HCEC 1CT (cell line): ENCODE results near the gene MRPL18.
"Not testable (repeated sequence)": the region's sequence is repeated elsewhere in the genome, so short reads cannot be mapped to it uniquely, and the experiment has no call there.

Experiments
- DNase-seq: peaks from one replicate; pipeline ENCODE4 v3.0.0-alpha.2; 2017

Gene MRPL18

DNA sequence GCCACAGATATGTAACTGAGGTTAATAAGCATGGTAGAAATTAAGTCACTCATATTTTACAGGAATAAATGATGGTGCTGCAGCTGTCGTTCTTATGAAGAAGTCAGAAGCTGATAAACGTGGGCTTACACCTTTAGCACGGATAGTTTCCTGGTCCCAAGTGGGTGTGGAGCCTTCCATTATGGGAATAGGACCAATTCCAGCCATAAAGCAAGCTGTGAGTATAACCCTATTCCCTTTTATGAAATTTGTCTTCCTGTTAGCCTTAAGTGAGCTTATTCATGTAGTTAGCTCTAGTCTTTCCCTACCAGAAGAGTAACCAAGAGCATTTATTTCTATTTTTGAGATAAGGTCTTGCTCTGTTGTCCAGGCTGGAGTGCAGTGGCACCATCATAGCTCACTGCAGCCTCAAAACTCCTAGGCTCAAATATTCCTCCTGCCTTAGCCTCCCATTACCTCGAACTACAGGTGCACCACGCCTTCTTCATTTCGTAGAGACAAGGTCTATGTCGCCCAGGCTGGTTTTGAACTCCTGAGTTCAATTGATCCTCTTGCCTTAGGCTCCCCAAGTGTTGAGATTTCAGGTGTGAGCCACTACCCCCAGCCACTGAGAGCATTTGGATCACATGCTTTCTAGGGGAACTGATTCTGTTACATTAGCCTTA, 12.9 kb upstream of the MRPL18 start:
- DNase-seq = no peak

DNA sequence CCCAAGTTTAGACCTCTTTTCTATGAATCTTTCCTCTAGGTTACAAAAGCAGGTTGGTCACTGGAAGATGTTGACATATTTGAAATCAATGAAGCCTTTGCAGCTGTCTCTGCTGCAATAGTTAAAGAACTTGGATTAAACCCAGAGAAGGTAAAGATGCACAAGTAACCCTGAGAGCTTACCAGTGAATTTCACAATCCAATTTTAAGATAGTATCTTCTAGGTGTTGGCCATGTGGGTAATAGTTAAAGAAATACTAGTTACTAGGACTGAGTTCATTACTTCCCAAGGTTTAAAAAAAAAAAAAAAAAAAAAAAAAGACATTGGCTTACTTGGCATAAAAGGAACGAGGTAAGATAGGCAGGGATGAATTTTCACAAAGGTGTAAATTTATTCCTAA, 12.1 kb upstream of the MRPL18 start:
- DNase-seq = no peak

DNA sequence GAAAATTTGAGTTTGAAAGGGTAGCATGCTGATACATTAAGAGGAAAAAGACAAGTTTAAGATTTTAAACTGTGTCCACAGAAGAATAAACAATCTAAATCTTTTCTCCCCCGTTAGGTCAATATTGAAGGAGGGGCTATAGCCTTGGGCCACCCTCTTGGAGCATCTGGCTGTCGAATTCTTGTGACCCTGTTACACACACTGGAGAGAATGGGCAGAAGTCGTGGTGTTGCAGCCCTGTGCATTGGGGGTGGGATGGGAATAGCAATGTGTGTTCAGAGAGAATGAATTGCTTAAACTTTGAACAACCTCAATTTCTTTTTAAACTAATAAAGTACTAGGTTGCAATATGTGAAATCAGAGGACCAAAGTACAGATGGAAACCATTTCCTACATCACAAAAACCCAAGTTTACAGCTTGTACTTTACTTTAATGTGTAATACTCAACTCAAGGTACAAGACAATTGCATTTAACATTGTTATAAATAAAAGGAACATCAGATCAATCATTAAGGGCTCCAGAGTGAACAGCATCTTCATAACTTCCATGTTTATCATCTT, 11.6 kb upstream of the MRPL18 start:
- no peak for DNase-seq

DNA sequence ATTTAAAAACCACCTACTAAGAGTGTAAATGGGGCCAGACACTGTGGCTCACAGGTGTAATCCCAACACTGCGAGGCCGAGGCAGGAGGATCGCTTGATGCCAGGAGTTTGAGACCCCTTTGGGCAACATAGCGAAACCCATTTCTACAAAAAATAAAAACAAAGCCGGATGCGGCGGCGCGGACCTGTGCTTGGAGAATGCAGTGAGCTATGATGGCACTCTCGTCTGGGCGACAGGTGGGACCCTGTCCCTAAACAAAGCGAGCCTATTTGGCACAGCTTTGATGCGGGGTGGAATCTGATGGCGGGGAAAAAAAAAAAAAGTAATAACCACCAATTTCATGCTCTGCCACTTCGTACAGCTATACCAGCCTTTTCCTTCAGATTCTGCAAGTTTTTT, 2.0 kb upstream of the MRPL18 start:
- no peak for DNase-seq

DNA sequence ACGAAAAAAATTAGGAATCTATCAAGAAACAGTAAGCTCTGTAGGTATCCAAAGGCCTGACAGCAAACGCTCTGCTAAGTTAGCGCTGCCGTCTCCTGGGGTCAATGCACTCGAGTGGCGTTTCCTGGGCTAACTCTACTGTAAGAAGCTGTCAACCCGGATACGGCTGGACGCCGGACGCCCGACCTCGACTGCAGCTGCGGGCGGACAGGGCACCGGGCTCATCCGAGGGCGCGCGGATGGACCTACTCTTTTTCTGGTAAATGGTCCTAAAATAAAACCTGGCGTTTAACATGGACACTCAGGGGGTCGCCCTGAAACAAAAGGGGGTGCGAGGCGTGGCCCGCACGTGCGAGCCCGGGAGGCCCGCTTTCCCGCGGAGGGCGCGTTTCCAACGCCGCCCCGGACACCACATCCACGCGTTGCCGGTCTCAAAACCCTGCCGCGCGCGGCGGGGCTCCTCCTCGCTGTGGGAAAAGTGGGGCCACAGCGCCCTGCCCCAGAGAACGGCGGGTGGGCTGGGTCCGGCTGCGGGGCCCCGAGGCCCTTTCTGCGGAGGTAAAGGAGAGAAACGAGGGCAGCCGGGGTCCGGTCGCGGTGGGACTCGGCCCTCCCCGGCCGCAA, 1.4 kb upstream of the MRPL18 start:
- DNase-seq = peak; percentile 36

DNA sequence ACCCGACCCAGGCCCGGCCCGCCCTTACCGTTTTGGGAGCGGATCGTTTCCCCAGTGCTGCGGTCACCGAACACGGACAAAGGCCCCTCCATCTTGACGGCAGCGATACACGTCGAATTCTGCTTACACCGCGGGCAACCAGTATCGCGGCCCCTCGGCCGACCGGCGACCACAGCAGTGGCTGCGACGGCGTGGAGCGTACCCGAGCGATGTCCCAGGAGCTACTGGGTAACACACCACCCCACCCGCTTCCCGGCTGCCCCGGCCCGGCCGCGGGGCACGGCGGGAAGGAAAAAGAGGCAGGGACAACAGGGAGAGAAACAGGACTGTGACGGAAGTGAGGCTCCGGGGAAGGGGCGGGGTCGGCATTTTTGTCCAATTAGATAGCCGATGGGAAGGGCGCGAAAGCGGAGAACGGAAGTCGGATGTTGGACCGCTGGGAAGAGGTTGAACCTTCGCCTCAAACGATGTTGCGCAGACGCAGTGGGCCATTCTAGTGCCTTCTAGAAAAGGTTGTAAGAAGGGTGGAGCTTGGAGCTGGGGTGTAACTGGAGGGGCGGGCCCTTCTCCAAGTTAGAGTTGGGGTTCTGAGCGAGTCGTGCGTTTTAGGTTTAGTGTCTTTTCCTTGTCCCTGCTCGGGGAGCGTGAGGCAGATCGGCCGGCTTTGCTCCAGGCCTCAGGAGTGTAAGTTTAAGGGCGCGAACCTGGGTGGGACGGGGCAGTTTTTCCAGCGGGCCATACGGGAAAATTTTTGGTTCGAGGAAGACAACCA, 704 bp upstream of the MRPL18 start, which contains the start of gene TCP1:
TSS of gene TCP1 (minus strand) at position 226 of the 772 bp plus-strand sequence. CDS start at position 92, 134 bp downstream.
- DNase-seq = peak; percentile 99

DNA sequence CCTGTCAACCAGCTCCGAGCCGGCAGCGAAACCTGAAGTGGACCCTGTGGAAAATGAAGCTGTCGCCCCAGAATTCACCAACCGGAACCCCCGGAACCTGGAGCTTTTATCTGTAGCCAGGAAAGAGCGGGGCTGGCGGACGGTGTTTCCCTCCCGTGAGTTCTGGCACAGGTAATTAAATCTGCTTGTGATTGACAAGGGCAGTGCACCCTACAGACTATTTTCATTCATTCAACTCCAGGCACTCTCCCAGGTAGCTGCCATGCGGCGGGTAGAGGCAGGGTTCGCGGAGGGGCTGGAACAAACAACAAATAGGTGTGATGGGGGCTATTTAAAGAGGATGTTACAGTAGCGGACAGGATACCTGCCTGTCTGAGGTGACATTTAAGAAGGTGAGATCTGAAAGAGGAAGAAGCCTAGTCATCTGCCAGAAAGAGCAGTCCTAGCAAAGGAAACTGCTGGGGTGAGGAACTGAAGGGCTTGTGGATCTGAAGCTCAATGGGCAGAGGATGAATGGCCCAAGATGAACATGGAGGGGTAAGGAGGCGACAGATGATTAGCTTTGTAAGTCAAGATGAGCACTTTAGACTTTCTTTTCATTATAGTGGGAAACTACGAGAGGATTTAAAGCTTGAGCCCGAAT, 810 bp downstream of the MRPL18 start:
- no peak for DNase-seq

DNA sequence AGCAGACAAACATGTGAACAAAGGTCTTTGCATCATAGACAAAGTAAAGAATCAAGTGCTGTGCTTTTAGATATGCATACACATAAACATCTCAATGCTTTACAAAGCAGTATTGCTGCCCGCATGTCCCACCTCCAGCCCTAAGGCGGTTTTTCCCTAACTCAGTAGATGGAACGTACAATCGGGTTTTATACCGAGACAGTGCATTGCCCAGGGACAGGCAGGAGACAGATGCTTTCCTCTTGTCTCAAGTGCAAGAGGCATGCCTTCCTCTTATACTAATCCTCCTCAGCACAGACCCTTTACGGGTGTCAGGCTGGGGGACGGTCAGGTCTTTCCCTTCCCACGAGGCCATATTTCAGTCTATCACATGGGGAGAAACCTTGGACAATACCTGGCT, 4.7 kb downstream of the MRPL18 start:
- not testable (repeated sequence) for DNase-seq

DNA sequence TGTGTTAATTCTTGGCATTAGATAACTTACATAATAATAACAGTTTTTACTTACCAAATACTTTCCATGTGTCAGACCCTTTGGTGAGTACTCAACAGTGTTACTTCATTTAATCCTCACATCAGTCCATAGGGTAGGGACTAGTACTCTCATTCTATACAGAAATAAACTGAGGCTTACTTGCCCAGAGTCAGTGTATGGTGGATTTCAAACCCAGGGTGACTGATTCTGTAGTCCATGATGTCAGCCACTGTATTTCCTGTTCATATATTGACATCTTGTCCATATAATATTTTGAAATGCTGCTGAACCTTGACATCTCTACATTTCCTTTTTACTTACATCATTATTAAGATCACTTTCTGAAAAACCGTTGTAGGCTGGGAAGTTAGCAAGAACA, 7.3 kb downstream of the MRPL18 start:
- no peak for DNase-seq

DNA sequence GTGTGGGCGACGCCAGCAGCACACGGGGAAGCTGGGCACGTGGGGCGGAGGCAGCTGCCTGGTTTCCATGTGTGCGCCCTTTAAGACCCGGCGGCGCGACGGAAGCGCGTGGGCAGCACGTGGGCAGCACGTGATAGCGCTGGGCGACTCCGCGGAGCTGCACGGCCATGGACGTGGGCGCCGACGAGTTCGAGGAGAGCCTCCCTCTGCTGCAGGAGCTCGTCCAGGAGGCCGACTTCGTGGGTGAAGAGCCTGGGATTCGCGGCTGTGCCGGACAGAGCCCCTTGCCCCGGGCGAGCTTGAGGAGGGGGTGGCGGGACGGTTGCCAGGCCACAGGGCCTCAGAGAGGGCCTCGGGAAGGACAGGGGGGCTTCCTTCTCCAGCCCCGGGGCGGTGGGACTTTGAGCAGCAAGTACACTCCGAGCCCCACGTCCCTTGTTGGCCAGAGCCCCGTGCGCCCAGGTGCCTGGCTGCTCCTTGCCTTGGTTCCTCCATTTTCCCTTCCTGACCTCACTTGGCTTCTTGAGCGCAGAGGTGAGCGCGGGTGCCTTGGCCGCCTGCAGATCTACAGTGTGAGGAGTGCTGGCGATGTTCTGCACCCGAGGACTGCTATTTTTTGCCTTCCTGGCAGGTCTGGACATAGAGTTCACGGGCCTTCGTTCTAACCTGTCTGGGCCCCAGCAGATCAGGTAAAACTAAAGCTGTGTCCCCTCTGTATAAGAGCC, 10.0 kb downstream of the MRPL18 start, which contains the start of gene PNLDC1:
TSS of gene PNLDC1 (plus strand) at position 136 of the 725 bp plus-strand sequence. CDS start at position 168, 32 bp downstream.
- DNase-seq = no peak

DNA sequence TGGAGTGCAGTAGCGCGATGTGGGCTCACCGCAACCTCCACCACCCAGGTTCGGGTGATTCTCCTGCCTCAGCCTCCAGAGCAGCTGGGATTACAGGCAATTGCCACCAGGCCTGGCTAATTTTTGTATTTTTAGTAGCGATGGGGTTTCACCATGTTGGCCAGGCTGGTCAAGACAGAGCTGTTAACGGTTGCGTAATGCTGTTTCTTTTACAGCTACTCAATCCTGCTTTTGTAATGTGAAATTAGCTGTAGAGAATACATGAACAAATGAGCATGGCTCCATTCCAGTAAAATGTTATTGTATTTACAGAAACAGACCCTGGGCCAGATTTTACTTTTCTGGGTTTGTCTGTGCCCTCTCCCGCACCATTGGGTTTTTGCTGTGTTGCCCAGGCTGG, 11.7 kb downstream of the MRPL18 start:
- DNase-seq = no peak

DNA sequence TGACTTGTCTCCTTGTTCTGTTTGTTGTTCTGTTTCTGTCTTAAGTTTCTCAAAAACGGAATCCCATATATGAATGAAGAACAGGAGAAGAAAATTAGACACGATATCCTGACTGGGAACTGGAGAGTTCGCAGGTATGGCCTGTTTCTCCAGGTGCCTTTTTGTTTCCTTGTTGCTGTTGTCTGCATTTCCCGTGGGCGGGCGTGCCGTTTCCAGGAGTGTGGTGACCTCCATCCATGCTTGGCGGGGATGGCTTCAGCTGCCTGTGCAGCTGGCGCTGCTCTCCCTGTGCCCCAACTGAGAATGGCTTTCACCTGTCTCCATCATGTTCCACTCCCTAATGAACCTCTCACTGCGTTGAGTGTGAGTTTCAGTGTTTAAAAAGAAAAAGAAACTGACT, 14.2 kb downstream of the MRPL18 start:
- DNase-seq = no peak

DNA sequence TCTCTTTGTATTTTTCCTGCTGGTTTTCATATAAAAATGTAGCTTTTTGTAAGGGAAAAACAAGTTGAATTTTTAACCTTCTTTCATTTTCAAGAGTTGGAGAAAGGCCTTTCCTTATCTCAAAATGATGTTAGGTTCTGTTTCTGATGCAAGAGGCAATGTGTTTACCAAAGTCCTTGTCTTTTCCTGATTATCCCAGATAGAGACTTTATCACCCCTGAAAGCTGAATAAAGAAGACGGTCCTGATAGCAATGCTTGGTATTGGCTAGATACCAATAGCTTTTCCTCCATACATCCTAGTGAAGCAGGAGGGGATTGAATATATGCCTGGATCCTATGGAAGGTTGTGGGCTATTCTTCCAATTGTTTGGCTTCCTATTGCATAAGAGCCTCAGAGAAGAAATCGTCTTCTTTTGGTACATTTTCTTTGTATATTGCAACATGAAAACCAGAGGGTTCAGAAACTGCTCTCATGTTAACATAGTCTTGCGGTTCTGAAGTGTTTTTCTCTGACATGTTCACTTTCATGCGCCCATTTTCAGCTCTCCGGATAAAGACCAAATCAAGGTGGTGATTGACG, 15.3 kb downstream of the MRPL18 start:
- no peak for DNase-seq

DNA sequence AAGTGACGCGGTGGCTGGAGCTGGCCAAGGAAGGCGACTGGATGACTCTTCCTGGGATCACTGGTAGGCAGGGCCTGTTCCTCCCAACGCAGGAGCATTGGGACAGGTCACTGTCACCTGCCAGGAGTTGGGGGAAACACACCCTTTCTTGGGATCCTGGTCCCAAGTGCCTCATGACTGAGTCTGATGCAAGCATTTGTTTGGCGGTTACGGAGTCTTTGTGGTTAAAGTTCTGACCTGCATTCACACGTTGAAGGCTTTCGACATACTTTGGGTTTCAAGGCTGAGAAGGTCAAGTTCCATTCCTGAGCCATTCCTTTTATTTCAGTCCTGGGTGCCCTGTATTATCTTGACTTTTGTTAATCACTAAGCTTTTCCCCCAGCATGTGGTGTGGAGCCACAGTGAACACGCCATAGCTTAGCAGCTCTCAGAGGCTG, 15.8 kb downstream of the MRPL18 start:
- DNase-seq = no peak

DNA sequence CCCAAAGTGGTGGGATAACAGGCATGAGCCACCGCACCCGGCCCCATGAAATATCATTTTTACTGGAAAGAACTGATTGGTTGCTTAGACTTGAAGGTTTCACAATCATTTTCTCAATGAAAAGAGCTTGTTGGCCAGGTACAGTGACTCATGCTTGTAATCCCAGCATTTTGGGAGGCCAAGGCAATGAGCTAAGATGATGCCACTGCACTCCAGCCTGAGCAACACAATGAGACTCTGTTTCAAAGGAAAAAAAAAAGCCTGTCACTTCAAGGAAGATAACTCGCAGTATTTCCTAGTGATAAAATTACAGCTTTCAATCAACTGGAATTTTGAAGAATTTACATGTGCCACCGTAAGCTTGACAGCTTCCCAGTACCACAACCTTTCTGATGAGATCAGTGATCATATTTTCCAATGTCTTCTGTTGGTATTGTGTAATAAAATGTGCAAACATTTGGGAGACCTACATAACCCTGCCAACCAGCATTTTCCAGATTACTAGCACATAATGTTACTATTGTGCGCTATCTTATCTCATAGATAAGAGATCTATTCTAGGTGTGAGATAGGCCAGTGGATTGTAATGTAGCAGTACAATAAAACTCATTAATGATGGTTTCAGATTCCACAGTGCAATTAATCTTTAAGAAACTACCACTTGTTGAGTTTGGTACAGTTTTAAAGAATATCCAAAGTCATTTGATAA, 17.0 kb downstream of the MRPL18 start:
- no peak for DNase-seq

DNA sequence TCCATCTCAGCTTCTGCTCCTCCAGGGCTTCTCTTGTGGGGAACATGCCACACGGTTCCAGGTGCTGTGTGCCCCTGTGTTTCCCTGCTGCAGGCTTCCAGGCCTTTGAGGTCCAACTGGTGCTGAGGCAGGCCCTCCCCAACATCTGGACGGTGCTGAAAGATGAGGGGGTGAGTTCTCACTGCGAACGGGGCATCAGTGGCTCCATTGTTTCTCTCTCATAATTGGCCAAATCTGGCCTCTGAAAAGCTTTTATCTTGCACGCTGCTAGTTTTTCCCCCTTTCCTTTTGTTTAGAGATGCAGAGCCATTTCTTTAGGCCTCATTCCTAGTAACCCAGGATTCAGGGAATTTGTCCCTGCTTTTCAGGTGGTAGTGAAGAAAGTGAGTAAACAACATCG, 18.4 kb downstream of the MRPL18 start:
- no peak for DNase-seq

DNA sequence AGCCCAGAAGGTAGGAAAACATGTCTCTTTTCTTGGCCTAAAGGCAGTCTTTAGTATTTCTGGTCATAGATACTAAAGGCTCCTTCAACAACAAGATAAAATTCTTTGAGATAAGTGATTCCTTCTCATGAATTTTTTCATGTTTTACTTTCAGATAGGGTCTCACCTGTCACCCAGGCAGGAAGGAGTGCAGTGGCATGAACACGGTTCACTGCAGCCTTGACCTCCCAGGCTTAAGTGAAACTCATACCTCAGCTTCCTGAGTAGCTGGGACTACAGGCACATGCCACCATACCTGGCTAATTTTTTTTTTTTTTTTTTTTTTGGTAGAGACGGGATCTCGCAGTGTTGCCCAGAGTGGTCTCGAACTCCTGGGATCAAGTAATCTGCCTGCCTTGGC, 18.9 kb downstream of the MRPL18 start:
- no peak for DNase-seq

DNA sequence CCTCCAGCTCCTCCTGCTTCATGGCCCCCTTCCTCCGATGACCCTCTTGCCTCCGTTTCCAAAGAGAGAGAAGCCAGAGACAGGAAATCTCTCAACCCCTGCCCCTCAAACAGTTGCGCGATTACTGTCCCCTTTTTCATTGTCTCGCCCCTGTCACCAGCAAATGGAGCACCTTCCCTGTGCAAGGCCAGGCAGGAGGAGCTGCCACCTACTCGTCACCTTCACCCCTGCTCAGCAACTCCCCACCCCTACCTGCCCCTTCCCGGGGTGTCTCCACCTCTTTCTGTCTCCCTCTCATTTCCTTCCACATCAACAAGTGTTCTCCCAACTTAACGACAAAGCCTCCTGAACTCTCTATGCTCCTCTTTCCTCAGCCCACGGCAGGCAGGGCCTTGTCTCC, 23.5 kb downstream of the MRPL18 start:
- no peak for DNase-seq

DNA sequence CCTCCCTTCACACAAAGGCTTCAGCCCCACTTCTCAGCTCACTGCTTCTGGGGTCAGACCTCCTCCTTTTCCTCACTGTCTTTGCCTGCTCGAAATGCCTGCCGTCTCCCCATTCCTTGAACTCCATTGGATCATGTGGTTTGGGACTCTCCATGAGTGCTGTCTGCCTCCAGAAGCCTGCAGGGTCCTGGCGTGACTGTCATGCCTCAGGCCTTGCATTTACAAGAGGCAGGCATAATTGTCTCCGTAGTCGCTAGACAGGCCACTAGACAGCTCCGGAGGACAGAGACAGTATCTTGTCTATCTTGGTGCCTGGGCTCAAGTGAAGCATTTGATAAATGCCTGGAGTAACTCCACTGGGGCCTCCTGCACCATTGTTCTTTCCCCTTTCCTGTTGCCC, 25.1 kb downstream of the MRPL18 start:
- DNase-seq = no peak

DNA sequence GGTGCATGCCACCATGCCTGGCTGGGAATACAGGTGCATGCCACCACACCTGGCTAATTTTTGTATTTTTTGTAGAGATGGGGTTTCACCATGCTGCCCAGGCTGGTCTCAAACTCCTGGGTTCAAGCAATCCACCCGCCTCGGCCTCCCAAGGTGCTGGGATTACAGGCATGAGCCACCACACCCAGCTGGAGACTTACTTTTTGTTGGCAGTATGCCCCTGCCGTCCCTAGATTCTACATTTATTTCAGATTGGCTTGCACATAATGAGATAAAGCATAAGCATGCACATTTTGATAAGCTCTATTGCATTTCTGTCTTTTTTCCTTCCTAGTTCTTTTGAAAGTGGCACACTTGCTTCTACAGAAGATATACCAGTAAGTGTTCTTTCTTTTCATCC, 26.5 kb downstream of the MRPL18 start:
- not testable (repeated sequence) for DNase-seq
